Measurements from ENCODE around the gene ACTBL2. TPM values are rescaled to one million over a fixed set of nuclear protein-coding genes. Genes with fewer than 3 reads are reported as not detected.
A peak's percentile ranks its signal among the peaks of the same experiment; 100 is the strongest.

Gene ACTBL2
- total and polyA plus RNA-seq, 2 experiments from 2014 or later = 0.17 to 0.83 TPM

DNA sequence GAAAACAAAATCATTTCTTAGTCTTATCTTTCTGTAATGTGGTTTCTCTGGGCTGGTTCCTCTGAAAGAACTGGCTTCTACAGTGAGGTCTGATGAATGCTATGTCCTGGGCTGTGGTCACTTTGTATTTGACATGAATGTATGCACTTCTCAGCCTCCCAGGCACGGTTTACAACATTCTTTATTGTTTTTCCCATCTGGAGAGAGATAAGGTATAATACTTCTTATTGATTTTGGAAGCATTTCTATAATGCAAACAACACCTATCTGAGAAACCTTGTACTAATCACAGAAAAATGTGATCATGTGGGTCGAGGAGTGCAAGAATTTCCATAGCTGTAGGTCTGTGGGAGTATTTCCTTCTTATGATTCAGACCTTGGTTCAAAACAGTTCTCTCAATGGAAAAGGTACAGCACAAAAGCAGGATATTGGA, 46.9 kb downstream of the ACTBL2 start:
- Histone ChIP-seq H2AFZ (no peak overlapping the region), H3K27me3 (no peaks in the 10 kb centered on the region), H3K4me1 (ENCODE audit: insufficient read depth) (peaks cover 22% of the 10 kb centered on the region), H3K9me2 (replicated peaks; ENCODE audit: insufficient read depth) (no peaks in the 10 kb centered on the region), H3K4me3 (no peak overlapping the region), H3K9me3 (ENCODE audit: low read depth) (no peaks in the 10 kb centered on the region), H4K20me1 (ENCODE audit: insufficient read depth, poor library complexity, severe bottlenecking) (no peaks in the 10 kb centered on the region), H3K36me3 (replicated peaks; ENCODE audit: insufficient read depth, low read depth) (no peaks in the 10 kb centered on the region), H3K4me2 (no peak overlapping the region), H3K27ac (peak overlapping the region; percentile 91), H3K79me2 (no peaks in the 10 kb centered on the region)
- 18% methylated on average over 2 of the region's 2 CpGs for WGBS (ENCODE audit: low lambda C conversion rate, missing lambda C conversion rate)
- no peak for TF ChIP-seq EZH2phosphoT487 (IDR thresholded peaks at IDR 0.05; ENCODE audit: low read depth, severe bottlenecking, unreplicated experiment)
- TF ChIP-seq CTCF (IDR thresholded peaks at IDR 0.05; ENCODE audit: poor library complexity) = no peak
- TF ChIP-seq EZH2 (IDR thresholded peaks at IDR 0.05; ENCODE audit: borderline replicate concordance) = no peak
- peak; percentile 52 for DNase-seq (ENCODE audit: low spot score)

GRCh38 chr5:57434683-57435082, 47.9 kb downstream of the ACTBL2 start:
- Histone ChIP-seq H4K20me1 (ENCODE audit: insufficient read depth, poor library complexity, severe bottlenecking) (no peaks in the 10 kb centered on the region), H3K4me1 (ENCODE audit: insufficient read depth) (peaks cover 22% of the 10 kb centered on the region), H3K4me3 (no peak overlapping the region), H2AFZ (no peak overlapping the region), H3K27me3 (no peaks in the 10 kb centered on the region), H3K9me2 (replicated peaks; ENCODE audit: insufficient read depth) (no peaks in the 10 kb centered on the region), H3K9me3 (ENCODE audit: low read depth) (no peaks in the 10 kb centered on the region), H3K27ac (peak overlapping the region; percentile 91), H3K4me2 (no peak overlapping the region), H3K36me3 (replicated peaks; ENCODE audit: insufficient read depth, low read depth) (no peaks in the 10 kb centered on the region), H3K79me2 (no peaks in the 10 kb centered on the region)
- DNase-seq (ENCODE audit: low spot score) = no peak
- TF ChIP-seq EZH2 (IDR thresholded peaks at IDR 0.05; ENCODE audit: borderline replicate concordance) = no peak
- no peak for TF ChIP-seq EZH2phosphoT487 (IDR thresholded peaks at IDR 0.05; ENCODE audit: low read depth, severe bottlenecking, unreplicated experiment)
- TF ChIP-seq CTCF (IDR thresholded peaks at IDR 0.05; ENCODE audit: poor library complexity) = no peak
- 72% methylated on average over 3 of the region's 3 CpGs for WGBS (ENCODE audit: low lambda C conversion rate, missing lambda C conversion rate)

GRCh38 chr5:57434227-57434640, 48.4 kb downstream of the ACTBL2 start:
- 21% methylated on average over 2 of the region's 2 CpGs for WGBS (ENCODE audit: low lambda C conversion rate, missing lambda C conversion rate)

More at GRCh38 chr5:57434227-57434640, 48.4 kb downstream of the ACTBL2 start:
- no peaks in the 10 kb centered on the region for H3K9me3 ChIP-seq (ENCODE audit: low read depth)
- no peaks in the 10 kb centered on the region for H3K27me3 ChIP-seq
- no peak for TF ChIP-seq CTCF (IDR thresholded peaks at IDR 0.05; ENCODE audit: poor library complexity)
- TF ChIP-seq EZH2phosphoT487 (IDR thresholded peaks at IDR 0.05; ENCODE audit: low read depth, severe bottlenecking, unreplicated experiment) = no peak
- no peak for TF ChIP-seq EZH2 (IDR thresholded peaks at IDR 0.05; ENCODE audit: borderline replicate concordance)
- H3K36me3 ChIP-seq (replicated peaks; ENCODE audit: insufficient read depth, low read depth) = no peaks in the 10 kb centered on the region
- no peak overlapping the region for H3K4me2 ChIP-seq
- H3K4me1 ChIP-seq (ENCODE audit: insufficient read depth) = peaks cover 22% of the 10 kb centered on the region
- no peaks in the 10 kb centered on the region for H4K20me1 ChIP-seq (ENCODE audit: insufficient read depth, poor library complexity, severe bottlenecking)
- H3K79me2 ChIP-seq = no peaks in the 10 kb centered on the region
- DNase-seq (ENCODE audit: low spot score) = peak; percentile 47
- no peak overlapping the region for H2AFZ ChIP-seq
- H3K4me3 ChIP-seq = no peak overlapping the region
- peak overlapping the region; percentile 91 for H3K27ac ChIP-seq
- H3K9me2 ChIP-seq (replicated peaks; ENCODE audit: insufficient read depth) = no peaks in the 10 kb centered on the region
